Ovary (tissue), 9 donors: Measurements from ENCODE around the gene CTNNA3. TPM values are rescaled to one million over a fixed set of nuclear protein-coding genes. Genes with fewer than 3 reads are reported as not detected.

Source experiments
- DNase-seq, 5 donors: peaks; one replicate each; pipeline ENCODE4 v3.0.0-alpha.2; 2019 to 2020
- H3K27ac ChIP-seq, 2 donors: fragments of 200-600 bp; one replicate each; pipeline versions ENCODE4 v1.5.1 to v1.8.0; 2019 to 2022
- H3K27me3 ChIP-seq: fragments of 200-600 bp; one replicate; pipeline ENCODE4 v1.8.0; 2022
- H3K36me3 ChIP-seq: fragments of 200-600 bp; sonication (generic); one replicate; pipeline ENCODE4 v1.5.1; 2019
- H3K4me1 ChIP-seq: one replicate; pipeline ENCODE4 v1.8.1; 2013; ENCODE audit warnings: mild to moderate bottlenecking, moderate library complexity; ENCODE audit not compliant: insufficient read depth
- H3K4me3 ChIP-seq: fragments of 200-600 bp; sonication (generic); one replicate; pipeline ENCODE4 v1.5.1; 2017
- H3K9me3 ChIP-seq, 2 donors: fragments of 200-600 bp in 1 of 2; sonication (generic) in 1 of 2; one replicate each; pipeline versions ENCODE4 v1.5.1 to v1.8.1; 2013 to 2019; ENCODE audit warnings: mild to moderate bottlenecking in 1 of 2, moderate library complexity in 1 of 2
- EP300 ChIP-seq: sonication (generic); formaldehyde crosslinking; IDR thresholded peaks from one replicate; pipeline ENCODE4 v1.6.1; 2017; ENCODE audit warnings: antibody characterized with exemption
- POLR2A ChIP-seq: fragments of 450-650 bp; IDR thresholded peaks from one replicate; pipeline ENCODE4 v1.6.1; 2017; ENCODE audit warnings: antibody characterized with exemption, mild to moderate bottlenecking, moderate library complexity
- WGBS, 3 donors: extraction: QIAGEN DNeasy Blood & Tissue Kit in 1 of 3; methylation state at CpG; one replicate each; pipeline versions ENCODE4 v1.1.5 to v1.1.7; 2013 to 2017; 5-methylcytosine and 5-hydroxymethylcytosine counted together
- intact Hi-C, 4 donors: fragments of 100-400 bp; cut with DNase I; formaldehyde crosslinking; loops; one replicate each; pipeline versions ENCODE4 v1.11.0 to v1.15.1; 2022 to 2023
- polyA plus RNA-seq, 2 donors: library from polyadenylated mRNA; stranded (reverse); fragments of 200-250 nt in 1 of 2; fragments of 350-450 nt in 1 of 2; fragmentation: Illumina TruSeq in 1 of 2; extraction: RNeasy Lipid Tissue Mini Kit (QIAGEN cat#74804) in 1 of 2; gene quantifications; one replicate each; pipeline ENCODE4 v1.2.3, GENCODE V29; 2013 to 2014
- total RNA-seq, 7 donors: library from RNA; depleted of rRNA in 2 of 7; stranded (reverse); fragments of >200 nt in 2 of 7; fragmentation: NEBNext Ultra II Directional in 3 of 7; extraction: Animal tissue kit (Norgen Biotek cat#: 25700) in 3 of 7; gene quantifications; one replicate each; pipeline versions ENCODE4 v1.1.0 to v1.2.4, GENCODE V29; 2016 to 2023
- TF ChIP-seq, protein P1 (sequence below), 3 donors: fragments of 450-650 bp in 2 of 3; fragments of 200-600 bp in 1 of 3; IDR thresholded peaks; one replicate each; pipeline versions ENCODE4 v1.5.1 to v1.8.0; 2016 to 2022; ENCODE audit warnings: antibody characterized with exemption in 3 of 3, mild to moderate bottlenecking in 1 of 3
- donor health status: DM: no; HTN: no; CAD: no; lungs with moderate emphysema.
- donor health status: DM: no; HTN: no; CAD: no.
- donor health status: Bipolar disorder and iron deficiency.
- donor health status: DM: yes; HTN: yes; CAD: no.
- donor health status: DM: no; HTN: no; CAD: no.
- donor health status: DM: yes; HTN: yes; CAD: no.

Gene CTNNA3
- total and polyA plus RNA-seq, 9 donors, result 1.9 to 9.7 (median 4.0) TPM

DNA sequence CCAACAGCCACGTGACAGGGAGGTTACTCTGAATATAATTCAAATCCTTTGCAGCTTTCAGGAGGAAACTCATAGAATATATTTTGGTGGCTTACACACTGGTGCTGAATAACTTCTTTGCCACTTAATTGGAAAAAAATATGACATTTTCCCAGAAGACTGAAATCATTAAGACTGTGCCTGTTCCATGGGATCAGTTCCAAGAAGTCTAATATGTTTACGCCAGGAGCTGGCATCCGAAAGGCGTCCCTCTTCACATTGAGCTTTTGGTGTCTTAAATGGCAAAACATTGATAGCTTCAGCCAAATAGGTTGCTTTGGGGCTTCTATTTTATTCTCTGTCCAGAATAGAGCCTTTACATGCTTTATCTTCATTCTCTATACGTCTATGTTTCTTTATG, 1687.8 kb downstream of the CTNNA3 start:
- Histone ChIP-seq H3K27ac (no peak overlapping the region), H3K36me3 (no peaks in the 10 kb centered on the region), H3K4me1 (no peaks in the 10 kb centered on the region), H3K4me3 (no peak overlapping the region), H3K27me3 (no peaks in the 10 kb centered on the region), H3K9me3 (no peaks in the 10 kb centered on the region)
- intact Hi-C loops, result no loop called here
- 89 to 92% (median 89%) methylated on average over 5 of the region's 5 CpGs for WGBS, 3 donors
- TF ChIP-seq, protein P1, sequence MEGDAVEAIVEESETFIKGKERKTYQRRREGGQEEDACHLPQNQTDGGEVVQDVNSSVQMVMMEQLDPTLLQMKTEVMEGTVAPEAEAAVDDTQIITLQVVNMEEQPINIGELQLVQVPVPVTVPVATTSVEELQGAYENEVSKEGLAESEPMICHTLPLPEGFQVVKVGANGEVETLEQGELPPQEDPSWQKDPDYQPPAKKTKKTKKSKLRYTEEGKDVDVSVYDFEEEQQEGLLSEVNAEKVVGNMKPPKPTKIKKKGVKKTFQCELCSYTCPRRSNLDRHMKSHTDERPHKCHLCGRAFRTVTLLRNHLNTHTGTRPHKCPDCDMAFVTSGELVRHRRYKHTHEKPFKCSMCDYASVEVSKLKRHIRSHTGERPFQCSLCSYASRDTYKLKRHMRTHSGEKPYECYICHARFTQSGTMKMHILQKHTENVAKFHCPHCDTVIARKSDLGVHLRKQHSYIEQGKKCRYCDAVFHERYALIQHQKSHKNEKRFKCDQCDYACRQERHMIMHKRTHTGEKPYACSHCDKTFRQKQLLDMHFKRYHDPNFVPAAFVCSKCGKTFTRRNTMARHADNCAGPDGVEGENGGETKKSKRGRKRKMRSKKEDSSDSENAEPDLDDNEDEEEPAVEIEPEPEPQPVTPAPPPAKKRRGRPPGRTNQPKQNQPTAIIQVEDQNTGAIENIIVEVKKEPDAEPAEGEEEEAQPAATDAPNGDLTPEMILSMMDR (IDR thresholded peaks at IDR 0.05), result no peak
- TF ChIP-seq EP300 (no peak), POLR2A (no peak)
- no peak for DNase-seq

DNA sequence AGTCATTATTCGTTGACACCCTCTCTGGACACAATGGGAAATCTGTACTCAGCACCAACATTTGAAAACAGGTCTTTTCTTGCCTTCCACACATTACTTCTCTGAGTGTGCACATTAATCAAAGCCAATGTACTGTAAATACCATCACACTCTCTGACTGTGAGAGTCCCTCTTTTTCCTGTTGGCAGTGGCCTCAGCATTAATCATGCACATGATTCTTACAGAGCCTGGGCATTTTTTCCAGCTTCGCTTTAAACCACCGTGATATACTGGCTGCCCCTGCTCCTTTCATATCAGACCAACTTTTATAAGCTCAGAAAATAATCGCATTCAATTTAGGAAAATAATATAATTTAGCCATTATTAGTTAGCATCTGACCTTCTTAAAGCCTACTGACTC, 1689.6 kb downstream of the CTNNA3 start:
- H3K4me3 ChIP-seq, result no peak overlapping the region
- WGBS, 3 donors, result 82 to 93% (median 87%) methylated on average over 4 of the region's 4 CpGs
- no peak overlapping the region for H3K27ac ChIP-seq
- intact Hi-C loops, result no loop called here
- H3K36me3 ChIP-seq, result no peaks in the 10 kb centered on the region
- no peaks in the 10 kb centered on the region for H3K27me3 ChIP-seq
- no peaks in the 10 kb centered on the region for H3K4me1 ChIP-seq
- H3K9me3 ChIP-seq, result no peaks in the 10 kb centered on the region
- TF ChIP-seq POLR2A (no peak), EP300 (no peak)
- TF ChIP-seq, protein P1 (IDR thresholded peaks at IDR 0.05), result no peak
- no peak for DNase-seq

DNA sequence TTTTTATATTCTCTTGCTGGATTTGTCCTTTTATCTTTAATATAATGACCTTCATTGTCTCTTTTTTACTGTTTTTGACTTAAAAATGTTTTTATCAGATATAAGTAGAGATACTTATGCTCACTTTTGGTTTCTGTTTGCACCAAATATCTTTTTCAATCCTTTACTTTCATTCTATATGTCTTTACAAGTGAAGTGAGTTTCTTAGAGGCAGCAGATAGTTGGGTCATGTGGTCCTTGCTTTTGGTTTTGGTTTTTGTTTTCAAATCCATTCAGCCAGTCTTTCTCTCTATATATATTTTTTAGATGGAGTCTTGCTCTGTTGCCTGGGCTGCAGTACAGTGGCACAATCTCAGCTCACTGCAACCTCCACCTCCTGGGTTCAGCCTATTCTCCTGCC, 1702.5 kb downstream of the CTNNA3 start:
- DNase-seq, result no peak
- intact Hi-C loops, result no loop called here
- H3K36me3 ChIP-seq, result no peaks in the 10 kb centered on the region
- no peaks in the 10 kb centered on the region for H3K27me3 ChIP-seq
- no peak overlapping the region for H3K4me3 ChIP-seq
- no peak overlapping the region for H3K27ac ChIP-seq
- H3K4me1 ChIP-seq, result no peaks in the 10 kb centered on the region
- no peaks in the 10 kb centered on the region for H3K9me3 ChIP-seq
- TF ChIP-seq POLR2A, result no peak
- no peak for TF ChIP-seq EP300
- TF ChIP-seq, protein P1 (IDR thresholded peaks at IDR 0.05), result no peak

DNA sequence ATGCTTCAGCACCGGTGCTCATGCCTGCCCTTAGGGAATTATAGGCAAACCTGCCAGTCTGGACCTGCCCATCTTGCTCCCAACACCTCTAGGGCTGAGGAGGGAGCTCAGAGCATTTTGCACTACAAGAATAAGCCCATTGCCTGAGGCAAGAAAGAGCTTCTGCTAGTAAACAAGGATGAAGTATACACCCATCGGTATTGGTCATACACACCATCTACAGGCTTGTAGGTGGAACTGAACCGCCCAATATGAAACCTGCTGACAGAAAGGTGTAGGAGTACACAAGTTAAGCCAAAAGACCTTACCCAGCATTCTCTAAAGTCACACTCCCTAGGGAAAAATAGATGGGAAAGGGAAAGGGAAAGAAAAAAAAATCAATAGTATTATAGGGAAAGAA, 1727.1 kb downstream of the CTNNA3 start:
- 93 to 94% (median 93%) methylated on average over 3 of the region's 3 CpGs for WGBS, 3 donors
- Histone ChIP-seq H3K36me3 (no peaks in the 10 kb centered on the region), H3K4me1 (no peaks in the 10 kb centered on the region), H3K9me3 (no peaks in the 10 kb centered on the region), H3K27ac (no peak overlapping the region), H3K27me3 (no peaks in the 10 kb centered on the region), H3K4me3 (no peak overlapping the region)
- no peak for TF ChIP-seq EP300
- TF ChIP-seq POLR2A, result no peak
- TF ChIP-seq, protein P1 (IDR thresholded peaks at IDR 0.05), result no peak
- no peak for DNase-seq
- intact Hi-C loops, result no loop called here

DNA sequence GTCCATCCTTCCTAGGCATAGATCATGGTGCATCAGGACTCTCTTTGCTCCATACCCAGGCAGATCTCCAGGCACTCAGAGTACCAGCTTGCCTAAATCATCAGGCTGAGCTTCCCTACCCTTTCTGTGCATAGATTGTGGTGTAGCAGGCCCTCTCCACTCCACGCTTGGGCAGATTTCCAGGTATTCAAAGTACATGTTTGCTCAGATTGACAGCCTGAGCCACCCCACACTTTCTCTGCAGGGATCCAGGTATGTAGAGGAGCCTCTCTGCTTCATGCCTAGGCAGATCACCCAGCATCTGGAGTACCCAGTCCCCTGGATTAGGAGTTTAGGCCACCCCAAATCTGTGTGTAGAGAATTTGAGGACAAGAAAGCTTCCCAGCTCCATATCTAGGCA, 1727.6 kb downstream of the CTNNA3 start:
- WGBS, 3 donors, result 85 to 96% (median 94%) methylated on average over 1 of the region's 1 CpG
- TF ChIP-seq, protein P1 (IDR thresholded peaks at IDR 0.05), result no peak
- TF ChIP-seq POLR2A (no peak), EP300 (no peak)
- Histone ChIP-seq H3K36me3 (no peaks in the 10 kb centered on the region), H3K9me3 (no peaks in the 10 kb centered on the region), H3K4me3 (no peak overlapping the region), H3K4me1 (no peaks in the 10 kb centered on the region), H3K27me3 (no peaks in the 10 kb centered on the region), H3K27ac (no peak overlapping the region)
- intact Hi-C loops, result no loop called here
- DNase-seq, result no peak
